SKM-1 (cell line): ENCODE data around the gene SASH1.
A peak's percentile ranks its signal among the peaks of the same experiment; 100 is the strongest.

ENCODE experiments used
- DNase-seq: peaks from one replicate; lab custom pipeline; 2025; ENCODE audit not compliant: unreplicated experiment; lab: John Stamatoyannopoulos, UW

The SASH1 gene

GRCh38 chr6:148342350-148343046 lies at the start of gene SASH1:
TSS of gene SASH1 (plus strand) at chr6:148342838. CDS start at chr6:148343068, 230 bp downstream.
- DNase-seq: peak; percentile 54

DNA sequence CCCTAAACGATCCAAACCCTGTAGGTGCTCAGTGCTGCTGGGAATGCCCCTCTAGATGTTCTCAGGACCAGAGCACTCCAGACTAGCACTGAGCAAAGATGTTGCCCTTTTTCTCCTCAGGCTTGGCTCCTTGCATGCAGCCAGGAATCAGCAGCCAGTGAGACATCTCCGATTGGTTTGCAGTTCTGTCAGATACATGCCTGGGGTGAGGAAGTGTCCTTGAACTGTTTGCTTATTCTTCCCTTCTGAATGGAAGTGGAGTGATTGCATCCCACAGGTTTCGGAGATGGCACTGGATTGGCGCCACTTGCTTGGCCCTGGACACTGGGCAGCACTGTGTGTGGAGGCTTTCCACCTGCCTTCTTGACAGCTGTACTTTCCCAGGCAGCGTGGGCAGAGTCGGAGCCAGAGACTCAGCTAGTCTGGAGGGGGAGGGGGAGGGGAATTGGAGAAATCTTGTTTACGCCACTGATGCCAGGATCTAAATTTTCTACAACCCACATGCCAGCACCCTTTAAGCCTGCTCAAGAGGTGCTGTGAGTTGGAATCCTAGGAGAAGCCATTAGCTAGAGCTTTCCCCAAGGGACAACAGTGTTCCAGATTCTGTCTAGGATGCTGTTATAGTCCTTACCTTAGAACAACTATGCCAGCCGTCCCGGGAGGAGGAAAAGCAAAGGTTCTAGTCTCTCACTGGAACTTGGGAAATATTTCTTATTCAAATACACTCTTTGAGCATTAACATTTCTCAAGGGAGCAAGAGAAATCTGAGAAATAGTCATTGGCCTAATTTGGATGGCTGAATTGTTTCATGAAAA lies 49.2 kb upstream of the SASH1 start:
- DNase-seq: no peak

DNA sequence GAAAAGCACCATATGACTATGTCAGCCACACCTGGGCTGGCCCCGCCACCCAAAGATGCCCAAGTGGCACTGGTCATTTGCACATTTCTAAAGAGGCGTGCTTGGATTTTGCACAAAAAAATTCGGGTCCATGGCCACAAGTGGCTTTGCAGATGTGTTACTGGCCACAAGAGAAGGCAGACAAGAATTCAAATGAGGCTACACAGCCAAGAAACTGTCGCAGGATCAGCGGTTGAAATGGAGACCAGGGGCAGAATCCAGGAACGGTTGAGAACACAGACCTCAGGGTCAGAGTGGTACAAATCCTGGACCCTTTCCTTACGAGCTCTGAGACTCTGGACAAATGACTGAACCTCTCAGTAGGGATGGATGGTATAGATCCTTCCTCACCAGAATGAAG lies 48.6 kb upstream of the SASH1 start:
- no peak for DNase-seq

DNA sequence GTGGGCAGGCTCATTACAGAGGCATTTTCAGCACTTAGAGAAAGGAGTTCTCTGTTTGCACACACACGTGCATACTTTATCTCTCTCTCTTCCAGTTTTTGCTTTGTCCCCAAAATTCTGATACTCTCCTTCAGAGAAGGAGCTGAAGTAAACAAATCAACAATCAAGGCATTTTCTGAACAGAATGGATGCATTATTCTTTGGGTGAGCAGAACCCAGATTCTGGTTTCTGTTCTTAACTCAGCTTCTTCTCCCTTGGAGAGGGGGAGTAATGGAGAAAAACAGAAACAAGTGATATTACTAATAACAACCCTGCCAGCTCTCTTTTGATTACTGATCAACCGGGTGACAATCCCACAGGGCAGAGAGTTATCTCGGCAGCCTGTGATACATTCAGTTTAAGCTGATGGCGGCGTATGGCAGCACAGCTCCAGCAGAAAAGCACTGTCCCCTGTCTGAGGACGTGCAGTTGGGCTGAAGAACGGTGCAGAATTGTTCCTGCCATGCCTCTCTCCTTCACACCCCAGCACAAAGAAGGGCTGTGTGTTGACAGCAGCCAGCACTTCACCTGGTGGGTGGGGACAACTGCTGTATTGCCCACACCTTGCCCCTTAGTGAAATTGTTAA lies 47.3 kb upstream of the SASH1 start:
- no peak for DNase-seq

GRCh38 chr6:148296771-148297170 lies 45.9 kb upstream of the SASH1 start:
- no peak for DNase-seq

GRCh38 chr6:148298683-148299082 lies 44.0 kb upstream of the SASH1 start:
- DNase-seq: no peak

- DNase-seq: no peak
These were observed 39.0 kb upstream of the SASH1 start for GRCh38 chr6:148303616-148304015.

GRCh38 chr6:148304976-148305375 lies 37.7 kb upstream of the SASH1 start:
- no peak for DNase-seq

GRCh38 chr6:148306286-148306685 lies 36.4 kb upstream of the SASH1 start:
- no peak for DNase-seq

DNA sequence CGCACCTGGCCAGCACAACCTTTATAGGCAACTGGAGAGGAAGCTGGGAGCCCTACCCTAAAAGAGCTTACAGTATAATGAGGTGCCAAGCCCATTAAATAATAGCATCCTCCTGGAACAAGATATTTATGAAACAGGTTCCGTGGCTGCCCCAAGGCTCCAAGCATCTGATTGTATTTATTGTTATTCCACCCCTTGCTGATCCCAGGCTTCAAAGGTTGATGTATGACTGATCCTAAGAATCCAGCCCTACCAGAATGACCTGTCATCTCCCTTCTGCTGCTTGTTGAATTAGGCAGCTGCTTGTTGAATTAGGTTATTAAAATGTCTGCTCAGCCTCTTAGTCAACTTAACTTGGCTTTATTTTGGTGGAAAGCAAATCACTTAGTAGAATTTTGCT lies 35.2 kb upstream of the SASH1 start:
- no peak for DNase-seq

DNA sequence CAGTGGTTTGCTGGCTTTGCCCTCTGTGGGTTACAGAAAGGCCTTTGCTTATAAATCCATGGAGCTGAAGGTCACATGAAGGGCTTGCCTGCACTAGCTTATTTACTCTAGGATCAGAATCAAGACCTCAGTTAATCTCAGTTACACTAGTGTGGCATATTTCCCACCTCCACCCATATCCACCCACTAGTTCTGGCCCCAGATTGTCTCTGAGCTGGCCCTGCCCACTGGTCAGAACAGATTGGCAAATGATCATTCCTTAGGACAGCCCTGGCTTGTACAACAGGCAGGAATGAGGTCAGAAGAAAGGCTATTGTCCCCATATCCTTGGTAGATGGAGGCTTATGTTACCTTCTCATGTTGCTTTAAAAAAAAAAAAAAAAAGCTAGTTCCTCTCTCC lies 33.3 kb upstream of the SASH1 start:
- DNase-seq: no peak

- no peak for DNase-seq
These were observed 30.5 kb upstream of the SASH1 start for GRCh38 chr6:148311966-148312669.

- no peak for DNase-seq
These were observed 29.1 kb upstream of the SASH1 start for GRCh38 chr6:148313488-148313887.

DNA sequence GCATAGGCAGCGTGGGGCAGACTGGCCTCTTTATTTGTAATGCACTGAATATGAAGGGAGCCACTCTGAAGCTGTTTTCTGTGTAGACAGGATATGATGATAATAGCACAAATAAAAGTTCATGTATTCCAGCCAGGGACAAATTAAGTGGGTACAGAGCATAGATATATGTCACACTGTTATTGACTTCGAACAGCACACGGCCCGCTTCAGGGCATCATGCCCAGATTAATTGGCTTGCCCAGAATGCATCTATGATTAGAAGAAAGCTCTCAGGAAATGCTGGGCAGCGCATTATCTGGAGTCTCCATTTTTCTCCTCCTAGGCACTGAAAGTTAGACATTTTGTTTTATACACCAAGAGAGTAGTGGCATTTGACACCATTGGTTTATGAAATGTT lies 26.3 kb upstream of the SASH1 start:
- no peak for DNase-seq

- no peak for DNase-seq
These were observed 25.6 kb upstream of the SASH1 start for GRCh38 chr6:148317051-148317450.

- no peak for DNase-seq
These were observed 24.9 kb upstream of the SASH1 start for GRCh38 chr6:148317739-148318138.

- no peak for DNase-seq
These were observed 19.9 kb upstream of the SASH1 start for GRCh38 chr6:148322704-148323103.

DNA sequence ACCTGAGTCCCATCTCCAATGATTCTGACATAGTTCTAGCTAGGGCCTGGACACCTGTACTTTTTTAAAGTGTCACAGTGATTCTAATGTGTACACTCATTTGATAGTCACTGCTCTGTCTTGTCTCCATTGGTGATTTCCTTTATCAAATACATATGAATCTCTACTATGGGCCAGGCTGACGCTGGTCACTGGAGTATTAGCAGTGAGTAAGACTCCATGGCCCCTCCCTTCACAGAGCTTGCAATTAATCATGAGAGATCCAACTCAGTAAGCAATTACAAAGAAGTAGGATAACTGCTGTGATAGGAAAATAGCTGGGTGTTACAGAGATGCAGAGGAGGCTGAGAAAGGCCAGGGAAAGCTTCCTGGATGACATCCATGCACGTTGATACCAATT lies 19.3 kb upstream of the SASH1 start:
- no peak for DNase-seq

GRCh38 chr6:148324297-148324985 lies 18.2 kb upstream of the SASH1 start:
- DNase-seq: no peak

DNA sequence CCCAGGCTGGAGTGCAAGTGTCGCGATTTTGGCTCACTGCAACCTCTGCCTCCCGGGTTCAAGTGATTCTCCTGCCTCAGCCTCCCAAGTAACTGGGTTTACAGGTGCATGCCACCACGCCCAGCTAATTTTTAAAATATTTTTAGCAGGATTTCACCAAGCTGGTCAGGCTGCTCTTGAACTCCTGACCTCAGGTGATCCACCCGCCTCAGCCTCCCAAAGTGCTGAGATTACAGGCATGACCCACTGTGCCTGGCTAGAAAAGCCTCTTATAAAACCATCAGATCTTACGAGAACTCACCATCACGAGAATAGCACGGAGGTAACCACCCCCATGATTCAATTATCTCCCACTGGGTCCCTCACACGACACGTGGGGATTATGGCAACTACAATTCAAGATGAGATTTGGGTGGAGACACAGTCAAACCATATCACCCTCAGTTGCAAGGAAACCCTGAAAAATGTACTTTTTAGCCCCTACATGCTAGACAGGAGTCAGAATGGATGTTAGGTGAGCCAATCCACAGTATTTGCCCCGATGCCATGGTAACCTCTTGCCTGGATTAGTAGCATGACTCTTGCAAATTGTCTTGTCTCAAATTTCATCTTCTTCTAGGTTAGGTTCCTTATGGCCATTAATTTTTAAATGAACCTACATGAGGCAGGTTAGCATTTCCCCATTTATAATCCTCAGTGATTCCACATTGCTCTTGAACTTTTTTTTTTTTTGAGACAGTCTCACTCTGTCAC lies 17.1 kb upstream of the SASH1 start:
- no peak for DNase-seq
